Effector CD8-positive, alpha-beta T cell (primary cell): ENCODE data around the gene ALG8.
"Not testable (repeated sequence)": the region's sequence is repeated elsewhere in the genome, so short reads cannot be mapped to it uniquely, and the experiment has no call there.

Experiments used
- DNase-seq: peaks from one replicate; lab custom pipeline; 2025; lab: John Stamatoyannopoulos, UW

Gene ALG8

DNA sequence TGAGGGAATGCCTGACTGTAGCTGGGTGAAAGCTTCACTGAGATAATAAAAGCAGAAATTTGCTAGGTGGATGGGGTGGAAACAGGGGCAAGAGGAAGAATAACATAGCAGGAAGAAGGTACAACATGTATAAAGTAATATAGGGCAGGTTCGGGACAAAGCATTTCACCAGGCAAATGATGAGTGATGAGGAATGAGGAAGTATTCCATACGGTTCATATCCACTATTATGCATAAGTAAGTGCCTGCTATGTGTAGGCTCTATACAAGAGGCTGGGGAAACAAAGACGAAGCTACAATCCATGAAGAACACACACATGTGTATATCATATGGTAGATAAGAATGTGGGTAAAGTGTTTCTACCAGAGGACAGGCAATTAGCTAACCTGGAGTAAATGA lies 67.7 kb downstream of the ALG8 start:
- no peak for DNase-seq

DNA sequence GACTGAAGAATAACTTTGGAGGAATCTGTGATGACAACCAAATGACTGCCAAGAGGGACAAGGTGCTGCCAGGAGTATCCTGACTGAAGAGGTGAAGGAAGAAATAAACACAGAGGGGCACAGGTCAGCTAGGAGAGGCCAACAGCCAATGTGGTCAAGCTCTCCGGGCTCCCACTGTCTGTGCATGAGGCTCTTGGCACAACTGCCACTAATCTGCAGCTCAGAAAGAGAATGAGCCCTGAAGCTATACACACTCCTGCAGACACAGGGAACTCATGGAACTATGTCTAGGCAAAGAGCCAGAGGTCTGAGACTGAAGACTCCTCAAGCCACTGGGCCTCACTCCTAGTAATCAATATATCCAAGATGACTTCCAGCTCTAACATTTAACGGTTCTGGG lies 68.8 kb downstream of the ALG8 start:
- DNase-seq = no peak

DNA sequence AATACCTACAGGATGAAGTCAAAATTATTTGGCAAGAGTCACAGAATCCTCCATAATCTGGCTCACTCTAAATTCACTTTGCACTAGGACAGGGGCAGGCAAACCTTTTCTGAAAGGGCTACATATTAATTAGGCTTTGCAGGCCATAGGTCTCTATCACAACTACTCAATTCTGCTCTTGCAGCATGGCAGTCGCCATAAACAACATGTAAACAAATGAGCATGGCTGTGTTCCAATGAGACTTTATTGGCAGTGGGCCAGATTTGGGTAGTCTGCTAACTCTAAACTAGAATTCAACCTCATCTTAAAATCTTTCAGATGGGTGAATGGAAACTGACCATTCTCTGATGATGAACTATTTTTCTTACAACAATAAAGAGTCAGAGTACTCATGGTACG lies 70.0 kb downstream of the ALG8 start:
- DNase-seq = no peak

DNA sequence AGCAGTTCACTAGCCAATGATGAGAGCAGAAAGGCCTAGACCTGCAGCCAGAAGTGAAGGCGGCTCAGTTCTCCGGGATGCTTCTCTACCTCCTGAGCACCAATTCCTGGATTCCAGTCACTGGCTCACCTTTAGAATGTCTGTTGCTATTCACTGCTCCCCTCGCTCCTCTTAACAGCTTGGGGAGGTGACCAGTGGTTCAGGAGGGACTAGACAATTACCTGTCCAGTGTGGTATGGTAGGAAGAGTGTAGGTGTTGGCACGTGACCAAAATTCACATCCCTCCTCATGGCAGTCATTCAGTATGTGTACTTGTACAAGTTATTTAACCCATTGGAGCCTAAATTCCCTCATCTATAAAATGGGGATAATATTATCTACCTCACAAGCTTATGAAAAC lies 71.7 kb downstream of the ALG8 start:
- no peak for DNase-seq

DNA sequence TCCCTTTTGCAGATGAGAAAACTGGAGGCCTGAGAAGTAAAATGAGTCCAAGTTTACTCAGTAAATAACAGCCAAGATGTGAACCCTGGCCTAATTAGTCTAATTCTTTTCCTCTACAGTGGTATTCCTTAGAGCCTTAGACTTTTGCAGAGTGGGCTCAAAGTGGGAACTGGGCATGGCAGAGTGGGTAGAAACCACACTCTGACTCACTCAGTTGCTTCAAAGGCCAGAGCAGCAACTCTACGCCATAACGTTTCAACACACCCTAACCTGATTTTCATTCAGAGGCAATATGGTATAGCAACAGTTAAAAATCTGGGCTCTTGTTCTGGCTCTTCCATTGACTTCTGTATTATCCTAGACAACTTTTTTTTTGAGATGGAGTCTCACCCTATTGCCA lies 73.0 kb downstream of the ALG8 start:
- DNase-seq = no peak

DNA sequence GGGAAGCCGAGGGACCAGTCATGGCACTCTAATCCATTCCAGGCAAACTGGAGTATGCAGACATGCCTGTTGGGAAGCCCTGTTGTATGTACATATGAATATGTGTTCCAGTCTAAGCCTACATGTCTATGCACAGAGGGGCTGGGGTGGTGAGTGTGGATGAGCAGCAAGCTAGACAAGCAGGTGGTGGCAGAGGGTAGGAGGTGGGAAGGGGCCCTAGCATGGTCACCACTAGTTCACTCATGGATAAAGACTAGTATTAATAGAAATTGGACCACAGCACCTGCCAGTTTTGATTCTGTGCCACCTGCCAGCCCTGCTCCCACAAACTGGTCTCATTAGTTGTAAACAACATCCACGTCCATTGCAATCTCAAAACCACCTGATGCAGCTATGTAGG lies 74.2 kb downstream of the ALG8 start:
- DNase-seq = no peak

DNA sequence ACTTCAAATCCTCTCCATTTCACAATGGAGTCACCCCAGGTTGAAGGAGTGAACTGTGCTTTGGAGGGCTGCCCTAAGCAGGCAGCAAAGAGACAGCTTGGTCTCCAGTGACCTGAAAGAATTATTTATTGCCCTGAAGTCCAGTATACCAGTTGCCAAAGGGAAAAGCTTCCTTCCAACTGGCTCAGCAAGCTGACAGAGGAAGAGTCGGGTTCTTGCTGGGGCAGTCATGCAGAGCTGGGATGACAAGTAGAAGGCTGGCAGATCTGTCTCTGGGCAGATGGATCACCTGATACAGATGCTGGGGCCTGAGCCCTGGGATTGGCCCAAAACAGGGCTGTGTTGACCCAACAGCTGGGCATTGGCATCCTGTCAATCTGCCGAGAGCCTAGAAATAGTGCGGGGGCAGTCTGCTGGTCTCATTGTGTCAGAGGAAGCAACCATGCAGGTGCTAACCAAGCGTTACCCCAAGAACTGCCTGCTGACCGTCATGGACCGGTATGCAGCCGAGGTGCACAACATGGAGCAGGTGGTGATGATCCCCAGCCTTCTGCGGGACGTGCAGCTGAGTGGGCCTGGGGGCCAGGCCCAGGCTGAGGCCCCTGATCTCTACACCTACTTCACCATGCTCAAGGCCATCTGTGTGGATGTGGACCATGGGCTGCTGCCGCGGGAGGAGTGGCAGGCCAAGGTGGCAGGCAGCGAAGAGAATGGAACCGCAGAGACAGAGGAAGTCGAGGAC lies 75.8 kb downstream of the ALG8 start, which contains the start of gene THRSP:
TSS of gene THRSP (plus strand) at position 422 of the 742 bp plus-strand sequence. CDS start at position 443, 21 bp downstream.
- DNase-seq = no peak

DNA sequence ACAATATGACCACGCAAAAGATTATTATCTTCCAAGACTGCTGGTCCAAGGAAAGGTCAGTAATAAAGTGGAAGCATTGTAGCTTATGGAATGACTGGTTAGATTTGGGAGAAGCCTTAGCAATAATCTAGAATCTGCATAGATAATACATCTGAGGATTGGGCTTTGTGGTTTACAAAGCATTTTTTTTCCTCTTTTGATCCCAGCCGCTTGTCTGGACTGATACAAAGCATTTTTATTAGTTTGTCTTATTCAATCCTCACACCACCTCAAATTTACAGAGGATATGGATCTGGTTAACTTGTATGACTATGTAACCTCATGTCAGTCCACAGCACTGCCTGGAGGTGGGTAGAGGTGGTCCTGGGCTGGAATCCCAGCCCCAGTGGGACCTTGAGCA lies 76.8 kb downstream of the ALG8 start:
- no peak for DNase-seq

DNA sequence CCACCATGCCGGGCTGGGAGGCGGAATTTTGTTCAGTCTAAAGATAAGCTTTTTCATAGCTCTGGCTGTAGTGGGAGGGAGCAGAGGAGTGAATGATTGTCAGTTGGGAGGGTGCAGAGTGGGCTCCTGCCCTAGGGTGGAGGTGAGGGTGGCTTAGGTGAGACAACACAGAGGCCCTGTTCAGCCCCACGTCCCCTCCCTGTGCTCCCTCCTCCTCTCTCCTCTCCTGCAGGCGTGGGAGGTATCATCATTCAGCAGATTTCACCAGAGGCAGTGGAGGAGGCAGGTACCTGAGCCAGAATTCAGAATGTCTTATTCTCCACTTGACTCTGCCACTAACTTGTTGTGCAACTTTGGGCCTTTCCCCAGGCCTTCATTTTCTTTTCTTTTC lies 77.5 kb downstream of the ALG8 start:
- DNase-seq = no peak

DNA sequence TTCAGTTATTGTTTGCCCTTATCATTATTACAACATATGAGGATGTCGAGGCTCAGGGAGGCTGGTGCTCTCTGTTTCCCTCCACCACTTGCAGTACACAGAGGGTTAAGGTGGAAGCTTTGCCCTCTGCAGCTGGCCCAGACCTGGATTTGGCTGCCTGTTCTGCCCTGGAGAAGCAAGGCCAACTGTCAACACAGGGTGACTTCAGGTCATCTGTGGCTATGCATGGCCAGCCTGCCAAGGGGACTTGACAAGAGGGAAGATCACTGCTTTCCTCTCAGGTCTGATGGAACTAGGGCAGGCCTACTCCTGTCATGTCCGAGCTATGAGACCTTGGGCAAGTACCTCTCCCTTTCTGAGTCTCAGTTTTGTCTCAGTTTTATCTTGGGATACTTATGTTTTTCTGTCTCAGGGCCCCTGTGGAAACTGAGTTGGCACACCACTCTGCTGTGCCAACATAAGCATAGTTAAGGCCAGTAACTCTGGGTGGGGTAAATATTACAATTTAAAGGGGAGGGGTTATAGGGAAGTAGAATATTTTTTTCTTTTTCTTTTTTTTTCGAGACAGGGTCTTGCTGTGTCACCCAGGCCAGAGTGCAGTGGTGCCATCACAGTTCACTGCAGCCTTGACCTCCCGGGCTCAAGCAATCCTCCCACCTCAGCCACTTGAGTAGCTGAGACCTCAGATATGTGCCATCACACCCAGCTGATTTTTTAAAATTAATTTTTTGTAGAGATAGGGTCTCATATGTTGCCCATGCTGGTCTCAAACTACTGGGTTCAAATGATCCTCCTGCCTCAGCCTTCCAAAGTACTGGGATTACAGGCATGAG lies 78.1 kb downstream of the ALG8 start:
- no peak for DNase-seq

DNA sequence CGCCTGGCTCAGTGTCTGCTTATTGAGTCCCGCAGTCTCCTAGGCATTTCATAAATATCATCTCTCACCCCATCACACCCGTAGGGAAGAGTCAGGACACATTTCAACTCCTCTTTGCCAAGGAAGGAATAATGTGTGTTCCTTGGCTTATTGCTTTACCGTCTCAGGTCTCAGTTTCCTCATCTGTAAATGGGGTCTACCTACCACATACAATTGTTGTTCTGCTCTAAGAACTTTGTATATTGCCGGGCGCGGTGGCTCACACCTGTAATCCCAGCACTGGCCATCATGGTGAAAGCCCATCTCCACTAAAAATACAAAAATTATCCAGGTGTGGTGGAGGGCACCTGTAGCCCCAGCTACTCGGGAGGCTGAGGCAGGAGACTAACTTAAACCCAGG lies 78.9 kb downstream of the ALG8 start:
- DNase-seq = no peak

DNA sequence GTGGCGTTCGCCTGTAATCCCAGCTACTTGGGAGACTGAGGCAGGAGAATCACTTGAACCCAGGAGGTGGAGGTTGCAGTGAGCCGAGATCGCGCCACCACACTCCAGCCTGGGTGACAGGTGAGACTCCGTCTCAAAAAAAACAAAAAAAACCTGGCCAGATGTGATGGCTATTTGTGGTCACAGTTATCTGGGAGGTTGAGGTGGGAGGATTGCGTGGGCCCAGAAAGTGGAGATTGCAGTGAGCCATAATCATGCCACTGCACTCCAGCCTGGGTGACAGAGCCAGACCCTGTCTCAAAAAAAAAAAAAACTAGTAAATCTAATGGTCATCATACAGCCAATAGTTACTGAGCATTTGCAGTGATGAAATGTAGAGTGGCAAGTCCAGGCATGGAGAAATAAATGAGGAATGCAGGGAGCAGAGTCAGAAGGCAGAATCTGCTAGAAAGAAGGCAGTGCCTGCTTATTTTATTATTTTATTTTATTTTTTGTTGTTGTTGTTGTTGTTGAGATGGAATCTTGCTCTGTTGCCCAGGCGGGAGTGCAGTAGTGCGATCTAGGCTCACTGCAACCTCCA lies 79.6 kb downstream of the ALG8 start:
- DNase-seq = not testable (repeated sequence)

DNA sequence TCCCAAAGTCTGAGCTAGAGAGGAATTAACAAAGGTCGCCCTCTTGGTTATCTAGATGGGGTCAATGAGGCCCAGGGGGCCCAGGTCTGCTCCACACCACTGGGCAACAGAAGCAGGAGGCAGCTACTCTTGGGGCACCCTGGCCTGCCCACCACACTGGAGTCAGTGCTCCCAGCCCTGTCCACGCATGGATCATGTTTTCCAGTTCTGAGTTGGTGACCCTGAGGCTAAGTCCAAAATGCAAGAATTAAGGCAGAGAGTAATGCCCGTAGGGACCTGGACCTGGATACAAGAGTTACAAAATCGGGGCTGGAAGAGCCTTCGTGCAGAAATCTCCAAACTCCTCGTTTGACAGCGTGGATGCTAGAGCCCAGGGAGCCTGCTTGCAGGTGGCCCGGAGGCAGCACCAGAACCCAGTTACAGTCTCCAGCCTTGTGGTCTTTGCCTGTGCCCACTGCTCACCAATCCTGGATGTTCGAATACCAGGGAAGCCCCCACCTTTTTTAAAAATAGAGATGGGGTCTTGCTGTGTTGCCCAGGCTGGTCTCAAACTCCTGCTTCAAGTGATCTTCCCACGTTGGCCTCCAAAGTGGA lies 81.9 kb downstream of the ALG8 start:
- DNase-seq = no peak

DNA sequence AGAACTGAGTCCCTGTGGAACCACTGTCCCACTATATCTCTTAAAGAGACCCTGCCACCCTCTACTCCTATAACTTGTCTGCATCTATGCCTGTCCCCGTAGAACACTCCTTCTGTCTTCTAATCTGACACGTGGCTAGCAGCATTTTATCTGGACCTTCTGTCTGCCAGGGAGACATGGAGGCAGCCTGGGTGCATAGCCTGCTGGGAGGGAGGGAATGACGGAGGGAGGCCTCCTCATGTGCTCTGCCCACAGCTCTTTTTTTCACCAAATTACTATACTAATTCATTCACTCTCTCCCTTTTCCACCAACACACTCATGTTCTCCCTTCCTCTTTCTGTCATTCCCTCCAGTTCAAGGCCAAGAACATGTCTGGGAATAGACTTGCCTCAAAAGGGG lies 83.3 kb downstream of the ALG8 start:
- DNase-seq = no peak

DNA sequence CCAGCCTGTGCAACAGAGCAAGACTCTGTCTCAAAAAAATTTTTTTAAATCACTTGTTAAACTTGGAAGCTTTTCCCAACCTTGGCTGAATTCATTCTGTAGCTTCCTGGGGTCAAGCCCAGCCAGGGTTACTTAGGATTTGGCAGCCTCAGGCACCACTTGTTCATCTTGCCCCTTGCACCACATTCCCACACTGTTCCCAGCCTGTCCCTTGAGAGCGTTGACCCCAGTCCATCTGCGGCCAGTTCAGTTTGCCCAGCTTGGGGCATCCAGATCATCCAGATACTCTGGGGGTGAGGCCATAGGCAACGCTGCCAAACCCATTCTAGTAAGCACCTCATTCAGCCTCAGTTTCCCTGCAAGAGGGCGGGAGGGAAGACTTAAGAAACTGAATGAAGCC lies 84.5 kb downstream of the ALG8 start:
- DNase-seq = no peak

DNA sequence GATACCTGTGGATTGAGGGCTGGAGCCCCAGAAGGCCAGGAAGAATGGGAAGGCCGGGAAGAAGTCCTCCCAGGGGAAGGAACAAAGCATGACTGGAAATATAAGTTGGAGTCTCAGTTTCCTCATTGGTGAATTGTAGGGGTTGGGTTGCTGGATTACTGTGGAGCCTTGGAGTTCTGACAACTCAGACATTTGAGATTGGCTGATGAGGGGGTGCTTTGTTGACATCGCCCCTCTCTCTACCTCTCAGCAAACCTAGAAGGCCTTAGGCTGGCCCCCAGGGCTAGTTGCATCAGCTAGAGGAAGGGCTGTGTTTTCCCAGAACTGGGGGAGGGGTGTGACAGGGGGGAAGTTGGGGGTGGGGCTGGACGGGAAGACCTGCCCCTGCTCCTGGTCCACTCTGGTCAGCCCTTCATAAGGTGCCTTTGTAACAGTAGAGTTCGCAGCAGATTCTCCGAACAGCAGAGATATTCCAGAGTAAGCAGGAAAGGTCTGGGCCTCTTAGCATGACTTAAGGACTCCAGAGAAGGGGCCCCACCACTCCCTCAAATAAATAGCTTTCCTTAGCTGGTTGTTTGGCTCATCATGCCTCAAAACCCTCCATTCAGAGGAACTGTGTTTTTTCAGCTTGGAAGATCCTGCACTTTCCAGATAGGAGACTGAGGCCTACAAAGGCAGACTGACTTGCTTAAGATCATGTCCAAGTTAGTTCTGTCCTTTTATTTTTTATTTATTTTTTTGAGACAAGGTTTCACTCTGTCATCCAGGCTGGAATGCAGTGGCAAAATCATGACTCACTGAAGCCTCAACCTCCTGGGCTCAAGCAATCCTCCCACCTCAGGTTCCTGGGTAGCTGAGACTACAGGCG lies 88.2 kb downstream of the ALG8 start:
- DNase-seq = no peak
